Activated CD8-positive, alpha-beta T cell treated with anti-CD3 and anti-CD28 coated beads, Interleukin-2, amount 10 ng/mL, durations not matched to agents 7 days and 5 days (primary cell): ENCODE data around the gene KREMEN2. TPM values are rescaled to one million over a fixed set of nuclear protein-coding genes. Genes with fewer than 3 reads are reported as not detected.
"Not testable (repeated sequence)": the region's sequence is repeated elsewhere in the genome, so short reads cannot be mapped to it uniquely, and the experiment has no call there.

ENCODE experiments used
- ATAC-seq: fragments of 150-1000 bp; cut with Tn5 transposase; one replicate; pipeline ENCODE4 v1.10.0; 2021; ENCODE audit warnings: moderate library complexity
- CTCF ChIA-PET: fragments of 350-600 bp; sonication (Branson Sonifier 250); formaldehyde crosslinking; loops from one replicate; lab custom pipeline; 2021; ENCODE audit warnings: antibody characterized with exemption; lab: Charles Lee
- POLR2A ChIA-PET: fragments of 350-600 bp; sonication (Branson Sonifier 250); formaldehyde crosslinking; loops from one replicate; lab custom pipeline; 2021; ENCODE audit warnings: antibody characterized with exemption; lab: Charles Lee
- DNase-seq: peaks from one replicate; pipeline ENCODE4 v3.0.0-alpha.2; 2020
- H3K27ac Mint-ChIP-seq: one replicate; pipeline ENCODE4 v1.8.0; 2021; ENCODE audit warnings: mild to moderate bottlenecking, mixed read lengths
- H3K27me3 Mint-ChIP-seq: one replicate; pipeline ENCODE4 v1.8.0; 2021; ENCODE audit warnings: low read depth, mixed read lengths
- H3K36me3 Mint-ChIP-seq: one replicate; pipeline ENCODE4 v1.8.0; 2021; ENCODE audit warnings: low read depth, mixed read lengths
- H3K4me1 Mint-ChIP-seq: one replicate; pipeline ENCODE4 v1.8.0; 2021; ENCODE audit warnings: low read depth, mixed read lengths
- H3K4me3 Mint-ChIP-seq: one replicate; pipeline ENCODE4 v1.8.0; 2021; ENCODE audit warnings: mild to moderate bottlenecking, mixed read lengths
- H3K9me3 Mint-ChIP-seq: one replicate; pipeline ENCODE4 v1.8.0; 2022; ENCODE audit warnings: mixed read lengths; ENCODE audit not compliant: insufficient read depth
- total RNA-seq, 2 experiments: library from RNA; stranded (reverse); gene quantifications; one replicate each; pipeline ENCODE4 v1.2.3, GENCODE V29; 2021

KREMEN2 gene
- total RNA-seq, 2 experiments from 2014 or later: 0.18 TPM; not detected in 1

DNA sequence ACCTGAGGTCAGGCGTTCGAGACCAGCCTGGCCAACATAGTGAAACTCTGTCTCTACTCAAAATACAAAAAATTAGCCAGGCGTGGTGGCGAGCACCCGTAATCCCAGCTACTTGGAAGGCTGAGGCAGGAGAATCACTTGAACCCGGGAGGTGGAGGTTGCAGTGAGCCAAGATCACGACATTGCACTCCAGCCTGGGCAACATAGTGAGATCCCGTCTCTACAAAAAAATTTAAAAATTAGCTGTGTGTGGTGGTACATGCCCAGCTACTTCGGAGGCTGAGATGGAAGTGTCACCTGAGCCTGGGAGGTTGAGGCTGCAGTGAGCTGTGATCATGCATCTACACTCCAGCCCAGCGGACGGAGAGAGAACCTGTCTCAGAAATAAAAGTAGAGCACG lies 20.4 kb upstream of the KREMEN2 start:
- H3K36me3 Mint-ChIP-seq: peaks cover 26% of the 10 kb centered on the region
- ATAC-seq, DNase-seq, H3K4me3 Mint-ChIP-seq, H3K27me3 Mint-ChIP-seq, H3K4me1 Mint-ChIP-seq, H3K9me3 Mint-ChIP-seq, POLR2A ChIA-PET, H3K27ac Mint-ChIP-seq: not testable (repeated sequence)
- CTCF ChIA-PET: interaction anchor here (1.5 to 1.8 kb wide), 2 partner anchors 17 to 19 kb away, joined by 4 to 8 read pairs; no protein-coding TSS in a partner anchor

DNA sequence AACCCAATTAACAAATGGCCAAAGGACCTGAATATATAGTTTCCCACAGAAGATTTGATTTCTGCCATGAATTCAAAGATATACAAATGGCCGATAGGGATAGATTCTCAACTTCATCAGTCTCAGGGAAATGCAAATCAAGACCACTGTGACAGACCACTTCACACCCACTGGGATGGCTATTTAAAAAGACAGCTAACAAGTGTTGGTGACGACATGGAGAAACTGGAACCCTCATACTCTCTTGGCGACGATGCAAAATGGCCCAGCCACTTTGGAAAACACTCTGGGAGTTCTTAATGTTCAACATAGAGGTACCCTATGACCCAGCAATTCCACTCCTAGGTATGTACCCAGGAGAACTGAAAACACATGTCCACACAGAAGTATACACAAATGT lies 17.4 kb upstream of the KREMEN2 start:
- ATAC-seq (no peak), DNase-seq (no peak)
- ChIA-PET POLR2A (no interaction called here), CTCF (interaction anchor here (0.6 to 2.2 kb wide), 3 partner anchors 10 to 85 kb away, joined by 3 to 4 read pairs (median 3); no protein-coding TSS in a partner anchor)
- H3K36me3 Mint-ChIP-seq: peaks cover 9% of the 10 kb centered on the region
- H3K27ac Mint-ChIP-seq: no peak overlapping the region
- no peaks in the 10 kb centered on the region for H3K9me3 Mint-ChIP-seq
- no peaks in the 10 kb centered on the region for H3K27me3 Mint-ChIP-seq
- no peaks in the 10 kb centered on the region for H3K4me1 Mint-ChIP-seq
- no peak overlapping the region for H3K4me3 Mint-ChIP-seq

GRCh38 chr16:2948807-2949704 lies 15.0 kb upstream of the KREMEN2 start:
- no peak overlapping the region for H3K27ac Mint-ChIP-seq
- POLR2A ChIA-PET: no interaction called here
- DNase-seq (no peak), ATAC-seq (no peak)
- peaks cover 2% of the 10 kb centered on the region for H3K4me1 Mint-ChIP-seq
- no peaks in the 10 kb centered on the region for H3K36me3 Mint-ChIP-seq
- H3K27me3 Mint-ChIP-seq: no peaks in the 10 kb centered on the region
- no peaks in the 10 kb centered on the region for H3K9me3 Mint-ChIP-seq
- CTCF ChIA-PET: interaction anchor here (2.0 kb wide), 1 partner anchor 22 kb away, joined by 5 read pairs; no protein-coding TSS in a partner anchor
- H3K4me3 Mint-ChIP-seq: no peak overlapping the region

DNA sequence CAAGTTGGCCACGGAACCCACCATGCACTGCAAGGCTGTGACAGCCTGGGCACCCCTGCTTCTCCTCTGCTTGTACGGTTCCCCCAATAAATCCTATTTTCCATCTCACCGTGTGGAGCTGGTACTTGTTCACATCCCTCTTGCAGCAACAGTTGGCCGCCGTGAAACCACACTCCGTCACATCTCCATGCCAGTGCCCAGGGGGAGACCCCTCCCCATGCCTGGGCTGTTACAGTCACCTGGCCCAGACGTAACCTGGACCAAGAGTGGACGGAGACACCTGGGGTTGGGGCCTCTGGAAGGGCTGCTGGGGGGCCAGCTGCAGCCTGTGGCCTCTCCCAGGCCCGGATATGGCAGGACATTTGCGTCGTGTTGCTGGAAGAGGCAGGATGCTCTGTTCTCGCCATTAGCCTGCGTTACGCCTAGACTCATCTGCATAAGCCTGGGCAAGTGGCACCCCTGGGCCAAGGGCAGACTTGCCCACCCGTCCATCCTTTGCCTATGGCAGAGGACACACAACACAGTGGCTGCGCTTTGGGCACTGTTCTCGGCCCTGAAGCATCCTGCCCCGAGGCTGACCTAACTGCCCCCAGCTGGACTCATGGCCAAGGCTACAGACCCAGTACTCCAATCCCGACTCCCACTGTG lies 14.2 kb upstream of the KREMEN2 start:
- no peak for ATAC-seq
- peaks cover 2% of the 10 kb centered on the region for H3K27me3 Mint-ChIP-seq
- no peak for DNase-seq
- H3K4me1 Mint-ChIP-seq: peaks cover 2% of the 10 kb centered on the region
- H3K9me3 Mint-ChIP-seq: no peaks in the 10 kb centered on the region
- H3K27ac Mint-ChIP-seq: no peak overlapping the region
- ChIA-PET CTCF (interaction anchor here (2.0 kb wide), 1 partner anchor 23 kb away, joined by 5 read pairs; no protein-coding TSS in a partner anchor), POLR2A (no interaction called here)
- no peaks in the 10 kb centered on the region for H3K36me3 Mint-ChIP-seq
- H3K4me3 Mint-ChIP-seq: no peak overlapping the region

DNA sequence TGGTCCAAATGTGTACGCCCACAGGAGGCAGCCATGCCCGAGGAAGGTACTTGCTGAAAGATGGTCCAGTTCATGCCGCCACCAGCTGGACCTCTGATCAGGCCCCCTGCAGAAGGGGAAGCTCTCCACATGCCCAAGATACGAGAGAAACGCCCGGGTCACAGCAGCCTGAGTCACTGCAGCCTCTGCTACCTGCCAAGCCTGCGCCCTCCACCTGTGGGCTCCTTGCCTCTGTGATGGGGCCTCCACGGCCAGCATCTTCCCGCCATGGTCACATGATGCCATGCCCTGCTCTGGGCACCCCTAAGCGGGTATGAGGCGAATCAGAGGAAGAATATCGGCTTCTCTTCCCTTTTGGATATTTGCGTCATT lies 13.7 kb upstream of the KREMEN2 start:
- H3K27ac Mint-ChIP-seq: no peak overlapping the region
- DNase-seq (no peak), ATAC-seq (no peak)
- peaks cover 2% of the 10 kb centered on the region for H3K4me1 Mint-ChIP-seq
- POLR2A ChIA-PET: no interaction called here
- H3K36me3 Mint-ChIP-seq: no peaks in the 10 kb centered on the region
- CTCF ChIA-PET: interaction anchor here (1.2 to 2.0 kb wide), 2 partner anchors 23 to 111 kb away, joined by 3 to 5 read pairs; no protein-coding TSS in a partner anchor
- H3K4me3 Mint-ChIP-seq: no peak overlapping the region
- H3K9me3 Mint-ChIP-seq: no peaks in the 10 kb centered on the region
- peaks cover 2% of the 10 kb centered on the region for H3K27me3 Mint-ChIP-seq

DNA sequence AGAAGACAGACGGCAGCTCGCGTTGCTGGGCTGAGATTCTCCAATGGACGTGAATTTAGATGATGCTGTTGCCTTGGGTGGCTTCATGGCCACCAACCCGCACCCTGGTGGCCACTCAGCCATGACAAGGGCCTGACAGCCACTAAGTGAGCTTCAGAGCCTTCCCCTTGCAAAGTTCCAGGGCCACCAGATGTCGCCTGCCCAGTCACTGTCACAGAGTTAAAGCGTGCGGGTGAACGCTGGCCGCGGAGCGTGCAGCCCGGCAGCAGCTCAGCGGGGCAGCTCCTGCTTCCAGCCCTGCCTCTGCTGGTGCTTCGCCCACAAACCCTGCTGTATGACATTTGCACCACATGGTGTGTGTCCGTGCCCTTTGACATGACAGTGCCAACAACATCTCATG lies 13.3 kb upstream of the KREMEN2 start:
- CTCF ChIA-PET: interaction anchor here (1.2 to 2.0 kb wide), 2 partner anchors 24 to 111 kb away, joined by 3 to 5 read pairs; no protein-coding TSS in a partner anchor
- Mint-ChIP-seq H3K9me3 (no peaks in the 10 kb centered on the region), H3K36me3 (no peaks in the 10 kb centered on the region), H3K27me3 (peaks cover 2% of the 10 kb centered on the region), H3K4me1 (peaks cover 2% of the 10 kb centered on the region), H3K4me3 (no peak overlapping the region), H3K27ac (no peak overlapping the region)
- POLR2A ChIA-PET: no interaction called here
- DNase-seq (no peak), ATAC-seq (no peak)

- no peaks in the 10 kb centered on the region for H3K36me3 Mint-ChIP-seq
- POLR2A ChIA-PET: interaction anchor here (0.6 kb wide), 1 partner anchor 672 kb away, joined by 5 read pairs; no protein-coding TSS in a partner anchor
- H3K27me3 Mint-ChIP-seq: peaks cover 3% of the 10 kb centered on the region
- CTCF ChIA-PET: interaction anchor here (1.3 to 1.5 kb wide), 2 partner anchors 10 to 33 kb away, joined by 3 to 4 read pairs; no protein-coding TSS in a partner anchor
- ATAC-seq: no peak
- no peak overlapping the region for H3K27ac Mint-ChIP-seq
- no peak for DNase-seq
- H3K4me3 Mint-ChIP-seq: no peak overlapping the region
- H3K9me3 Mint-ChIP-seq: no peaks in the 10 kb centered on the region
- peaks cover 7% of the 10 kb centered on the region for H3K4me1 Mint-ChIP-seq
Measured at GRCh38 chr16:2952679-2953078, 11.4 kb upstream of the KREMEN2 start.

DNA sequence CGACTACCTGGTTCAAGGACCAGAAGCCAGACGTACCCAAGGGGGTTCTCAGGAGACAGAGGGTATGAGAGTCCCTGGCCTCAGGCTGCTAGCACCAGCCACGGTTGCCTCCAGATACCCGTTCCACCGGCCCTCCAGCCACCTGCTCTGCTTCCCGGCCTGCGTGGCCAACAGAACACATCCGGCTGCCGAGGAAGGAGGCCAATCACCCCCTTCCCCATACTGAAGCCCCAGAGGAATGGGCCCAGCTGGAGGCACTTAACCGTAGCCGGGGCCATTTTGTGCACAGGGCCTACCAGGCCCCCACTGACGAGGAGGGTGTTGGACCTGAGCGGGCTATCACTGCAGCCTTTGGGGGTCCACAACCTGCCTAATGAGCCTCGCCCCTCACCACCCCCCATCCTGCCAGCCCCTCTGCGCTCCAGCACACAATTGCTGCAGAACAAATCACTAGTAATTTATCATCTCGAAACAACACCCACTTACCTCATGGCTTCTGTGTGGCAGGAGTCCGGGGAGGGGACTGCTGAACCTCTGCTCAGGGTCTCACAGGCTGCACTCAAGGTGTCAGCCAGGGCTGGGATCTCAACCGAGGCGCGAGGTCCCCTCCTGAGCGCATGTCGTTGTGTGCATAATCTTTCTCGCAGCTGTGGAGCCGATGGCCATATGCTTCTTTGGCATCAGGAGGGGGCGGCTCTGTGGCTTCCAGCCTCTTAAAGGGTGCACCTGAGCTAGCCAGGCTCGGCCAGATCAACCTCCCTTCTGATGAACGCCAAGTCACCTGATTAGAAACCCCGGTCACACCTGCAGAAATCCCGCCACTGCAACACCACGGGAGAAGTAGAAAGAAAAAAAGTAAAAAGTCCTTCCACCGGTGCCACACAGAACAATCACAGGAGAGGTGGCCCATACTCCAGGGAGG lies 10.1 kb upstream of the KREMEN2 start:
- ATAC-seq: no peak
- POLR2A ChIA-PET: no interaction called here
- Mint-ChIP-seq H3K4me1 (peaks cover 7% of the 10 kb centered on the region), H3K36me3 (no peaks in the 10 kb centered on the region), H3K9me3 (no peaks in the 10 kb centered on the region), H3K4me3 (no peak overlapping the region), H3K27ac (no peak overlapping the region), H3K27me3 (peaks cover 3% of the 10 kb centered on the region)
- CTCF ChIA-PET: interaction anchor here (1.3 to 1.5 kb wide), 2 partner anchors 8 to 35 kb away, joined by 3 to 4 read pairs; no protein-coding TSS in a partner anchor
- no peak for DNase-seq

DNA sequence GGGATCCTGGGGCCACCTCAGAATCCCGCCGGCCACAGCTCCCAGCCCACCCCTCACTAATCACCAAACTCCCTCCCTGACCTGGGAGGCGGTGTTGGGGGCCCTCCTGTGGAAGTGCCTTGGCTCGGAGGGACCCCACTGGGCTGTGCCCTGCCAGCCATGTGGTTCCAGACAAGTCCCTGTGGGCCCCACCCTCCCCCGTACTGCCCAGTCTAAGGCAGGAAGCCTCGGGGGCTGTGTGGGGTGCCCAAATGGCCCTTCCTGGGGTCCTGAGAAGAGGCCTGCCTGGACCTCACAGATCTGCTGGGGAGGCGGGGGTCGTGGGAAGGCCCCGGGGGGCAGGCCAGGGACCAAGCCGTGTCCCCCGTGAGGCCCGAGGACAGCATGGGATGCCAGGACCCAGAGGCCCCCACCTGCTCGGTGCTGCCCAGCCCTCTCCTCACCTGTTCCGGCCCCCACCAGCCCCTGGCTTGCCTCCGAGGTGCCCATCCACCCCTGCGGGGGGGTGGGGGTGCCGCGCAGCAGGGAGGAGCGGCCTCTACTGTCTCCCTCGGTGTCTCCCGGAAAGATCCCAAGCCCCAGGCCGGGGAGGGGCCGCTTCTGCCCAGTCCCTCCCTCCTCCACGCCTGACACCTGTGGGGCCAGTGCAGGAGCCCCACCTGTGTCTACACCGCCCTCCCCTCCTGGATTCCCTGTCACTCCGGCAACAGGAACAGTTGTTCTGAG lies 9.3 kb upstream of the KREMEN2 start:
- H3K27ac Mint-ChIP-seq: no peak overlapping the region
- H3K36me3 Mint-ChIP-seq: no peaks in the 10 kb centered on the region
- ATAC-seq (no peak), DNase-seq (no peak)
- H3K9me3 Mint-ChIP-seq: no peaks in the 10 kb centered on the region
- CTCF ChIA-PET: no interaction called here
- peaks cover 4% of the 10 kb centered on the region for H3K27me3 Mint-ChIP-seq
- POLR2A ChIA-PET: no interaction called here
- no peak overlapping the region for H3K4me3 Mint-ChIP-seq
- H3K4me1 Mint-ChIP-seq: peaks cover 7% of the 10 kb centered on the region

DNA sequence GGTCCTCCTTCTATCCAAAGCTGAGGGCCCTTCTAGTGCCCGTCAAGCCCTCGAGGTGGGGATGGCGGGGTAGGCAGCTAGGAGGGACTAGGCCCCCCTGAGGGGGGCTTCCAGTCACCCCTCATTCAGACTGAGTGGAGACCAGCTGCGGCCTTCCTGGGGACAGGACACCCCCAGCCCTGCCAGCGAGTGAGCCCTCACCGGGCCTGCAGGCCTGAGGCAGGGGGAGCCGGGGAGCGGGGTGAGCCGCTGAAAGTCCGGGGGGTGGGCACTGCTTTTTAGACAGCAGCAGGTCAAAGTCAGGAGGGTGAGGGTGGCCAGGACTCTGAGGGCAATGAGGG lies 8.7 kb upstream of the KREMEN2 start:
- no peak overlapping the region for H3K27ac Mint-ChIP-seq
- no peaks in the 10 kb centered on the region for H3K36me3 Mint-ChIP-seq
- DNase-seq (no peak), ATAC-seq (no peak)
- H3K4me1 Mint-ChIP-seq: peaks cover 7% of the 10 kb centered on the region
- H3K4me3 Mint-ChIP-seq: no peak overlapping the region
- CTCF ChIA-PET: interaction anchor here (1.2 kb wide), 1 partner anchor 29 kb away, joined by 6 read pairs; no protein-coding TSS in a partner anchor
- H3K9me3 Mint-ChIP-seq: no peaks in the 10 kb centered on the region
- H3K27me3 Mint-ChIP-seq: peaks cover 8% of the 10 kb centered on the region
- POLR2A ChIA-PET: no interaction called here
